HFFc6 (cell line): ENCODE results near the gene TNS4. TPM values are rescaled to one million over a fixed set of nuclear protein-coding genes. Genes with fewer than 3 reads are reported as not detected.
A peak's percentile ranks its signal among the peaks of the same experiment; 100 is the strongest.
"Not testable (repeated sequence)": the region's sequence is repeated elsewhere in the genome, so short reads cannot be mapped to it uniquely, and the experiment has no call there.

Experiments used
- DNase-seq: peaks from one replicate; pipeline ENCODE4 v3.0.0-alpha.2; 2018
- H3K27ac Mint-ChIP-seq: 2 replicates; pipeline ENCODE4 v1.8.0; 2020; ENCODE audit warnings: mild to moderate bottlenecking, mixed read lengths
- H3K27me3 Mint-ChIP-seq: 2 replicates; pipeline ENCODE4 v1.8.0; 2021; ENCODE audit warnings: mild to moderate bottlenecking, moderate library complexity, mixed read lengths; ENCODE audit not compliant: insufficient read depth
- H3K36me3 Mint-ChIP-seq: 2 replicates; pipeline ENCODE4 v1.8.0; 2021; ENCODE audit warnings: low read depth, mixed read lengths
- H3K4me1 Mint-ChIP-seq: 2 replicates; pipeline ENCODE4 v1.8.0; 2020; ENCODE audit warnings: low read depth, mixed read lengths
- H3K4me3 Mint-ChIP-seq: 2 replicates; pipeline ENCODE4 v1.8.0; 2020; ENCODE audit warnings: mild to moderate bottlenecking, moderate library complexity, mixed read lengths
- H3K9me3 Mint-ChIP-seq: 2 replicates; pipeline ENCODE4 v1.8.0; 2020; ENCODE audit warnings: mild to moderate bottlenecking, mixed read lengths
- total RNA-seq, 6 experiments: library from RNA; stranded (reverse); fragmentation: NEBNext Ultra II Directional; extraction: Animal tissue kit (Norgen Biotek cat#: 25700); gene quantifications; 2 replicates in 1 of 6; 3 replicates in 5 of 6; pipeline ENCODE4 v1.2.3, GENCODE V29; 2021
- TF ChIP-seq, protein P1 (sequence below): fragments of 200-600 bp; sonication (generic); IDR thresholded peaks from 2 replicates; pipeline ENCODE4 v1.5.0; 2021; ENCODE audit warnings: antibody characterized with exemption, mild to moderate bottlenecking

The TNS4 gene
- total RNA-seq, 6 experiments from 2014 or later = 0.17 TPM; not detected in 5

DNA sequence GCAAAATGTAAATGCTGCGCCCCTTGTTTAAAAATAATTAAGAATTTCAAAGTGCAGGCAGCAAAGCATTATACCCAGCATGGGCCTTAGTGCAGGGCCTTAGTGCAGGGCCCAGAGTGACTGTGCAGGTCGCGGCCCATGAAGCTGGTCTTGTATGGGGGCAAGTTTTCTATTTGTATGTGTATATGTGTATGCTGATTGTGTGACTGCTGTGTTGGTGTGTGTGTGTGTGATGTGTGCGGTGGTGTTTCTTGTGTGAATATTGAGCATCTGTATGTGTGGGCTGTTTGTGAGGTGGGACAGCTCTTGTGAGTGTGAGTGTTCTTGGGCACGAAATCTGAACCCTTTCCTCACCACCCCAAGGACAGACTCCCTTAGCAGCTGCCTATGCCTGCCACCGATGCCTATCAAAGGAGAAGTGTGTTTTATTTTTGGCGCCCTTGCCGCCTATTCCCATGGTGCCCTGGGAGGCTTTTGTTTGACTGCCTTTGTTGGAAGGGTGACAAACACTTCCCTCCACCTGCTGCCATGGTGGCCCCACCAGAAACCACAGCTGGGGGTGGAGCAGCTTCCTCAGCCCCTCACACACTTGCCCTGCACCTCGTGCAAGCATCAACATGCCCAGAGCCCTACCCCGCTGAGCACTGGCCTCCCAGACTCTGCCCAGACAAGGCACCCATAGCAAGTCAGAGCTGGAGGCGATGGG, 45.8 kb upstream of the TNS4 start:
- H3K4me1 Mint-ChIP-seq = peaks cover 61% of the 10 kb centered on the region
- no peak for DNase-seq
- TF ChIP-seq, protein P1, sequence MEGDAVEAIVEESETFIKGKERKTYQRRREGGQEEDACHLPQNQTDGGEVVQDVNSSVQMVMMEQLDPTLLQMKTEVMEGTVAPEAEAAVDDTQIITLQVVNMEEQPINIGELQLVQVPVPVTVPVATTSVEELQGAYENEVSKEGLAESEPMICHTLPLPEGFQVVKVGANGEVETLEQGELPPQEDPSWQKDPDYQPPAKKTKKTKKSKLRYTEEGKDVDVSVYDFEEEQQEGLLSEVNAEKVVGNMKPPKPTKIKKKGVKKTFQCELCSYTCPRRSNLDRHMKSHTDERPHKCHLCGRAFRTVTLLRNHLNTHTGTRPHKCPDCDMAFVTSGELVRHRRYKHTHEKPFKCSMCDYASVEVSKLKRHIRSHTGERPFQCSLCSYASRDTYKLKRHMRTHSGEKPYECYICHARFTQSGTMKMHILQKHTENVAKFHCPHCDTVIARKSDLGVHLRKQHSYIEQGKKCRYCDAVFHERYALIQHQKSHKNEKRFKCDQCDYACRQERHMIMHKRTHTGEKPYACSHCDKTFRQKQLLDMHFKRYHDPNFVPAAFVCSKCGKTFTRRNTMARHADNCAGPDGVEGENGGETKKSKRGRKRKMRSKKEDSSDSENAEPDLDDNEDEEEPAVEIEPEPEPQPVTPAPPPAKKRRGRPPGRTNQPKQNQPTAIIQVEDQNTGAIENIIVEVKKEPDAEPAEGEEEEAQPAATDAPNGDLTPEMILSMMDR = no peak
- peak overlapping the region; percentile 40; the same call in 1 of the 2 replicates for H3K27ac Mint-ChIP-seq
- H3K36me3 Mint-ChIP-seq = no peaks in the 10 kb centered on the region
- peaks cover 4% of the 10 kb centered on the region for H3K27me3 Mint-ChIP-seq
- H3K4me3 Mint-ChIP-seq = no peak overlapping the region
- H3K9me3 Mint-ChIP-seq = no peaks in the 10 kb centered on the region

DNA sequence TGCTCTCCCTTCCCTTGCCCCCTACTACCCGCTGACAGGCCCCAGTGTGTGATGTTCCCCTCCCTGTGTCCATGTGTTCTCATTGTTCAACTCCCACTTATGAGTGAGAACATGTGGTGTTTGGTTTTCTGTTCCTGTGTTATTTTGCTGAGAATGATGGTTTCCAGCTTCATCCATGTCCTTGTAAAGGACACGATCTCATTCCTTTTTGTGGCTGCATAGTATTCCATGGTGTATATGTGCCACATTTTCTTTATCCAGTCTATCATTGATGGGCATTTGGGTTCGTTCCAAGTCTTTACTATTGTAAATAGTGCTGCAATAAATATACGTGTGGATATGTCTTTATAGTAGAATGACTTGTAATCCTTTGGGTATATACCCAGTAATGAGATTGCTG, 45.1 kb upstream of the TNS4 start:
- H3K4me3 Mint-ChIP-seq, DNase-seq, H3K27ac Mint-ChIP-seq, H3K27me3 Mint-ChIP-seq, H3K36me3 Mint-ChIP-seq, H3K9me3 Mint-ChIP-seq: not testable (repeated sequence)
- peaks cover 57% of the 10 kb centered on the region for H3K4me1 Mint-ChIP-seq

DNA sequence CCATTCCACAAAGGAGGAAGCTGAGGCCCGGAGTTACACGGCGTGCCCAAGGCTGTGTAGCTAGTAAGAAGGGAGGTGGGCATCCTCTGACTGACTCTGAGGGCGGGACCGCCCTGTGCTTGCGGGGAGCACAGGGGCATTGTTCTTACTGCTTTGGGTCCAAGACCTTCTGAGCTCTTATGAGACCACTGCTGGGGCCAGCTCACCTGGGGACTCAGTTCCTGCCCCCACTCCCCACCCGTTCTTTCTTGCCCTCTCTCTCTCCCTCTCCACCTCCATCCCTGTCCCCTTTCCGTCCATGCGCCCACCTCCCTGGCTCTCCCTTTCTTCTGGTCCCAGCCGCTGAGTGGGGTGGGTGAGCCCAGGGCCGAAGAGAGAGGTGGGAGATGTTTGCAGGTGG, 44.2 kb upstream of the TNS4 start:
- TF ChIP-seq, protein P1 = no peak
- no peak for DNase-seq
- no peaks in the 10 kb centered on the region for H3K36me3 Mint-ChIP-seq
- no peaks in the 10 kb centered on the region; the same call in none of the 2 replicates for H3K27me3 Mint-ChIP-seq
- no peaks in the 10 kb centered on the region for H3K9me3 Mint-ChIP-seq
- H3K4me1 Mint-ChIP-seq = peaks cover 49% of the 10 kb centered on the region
- peak overlapping the region; percentile 18; the same call in 1 of the 2 replicates for H3K27ac Mint-ChIP-seq
- H3K4me3 Mint-ChIP-seq = no peak overlapping the region

DNA sequence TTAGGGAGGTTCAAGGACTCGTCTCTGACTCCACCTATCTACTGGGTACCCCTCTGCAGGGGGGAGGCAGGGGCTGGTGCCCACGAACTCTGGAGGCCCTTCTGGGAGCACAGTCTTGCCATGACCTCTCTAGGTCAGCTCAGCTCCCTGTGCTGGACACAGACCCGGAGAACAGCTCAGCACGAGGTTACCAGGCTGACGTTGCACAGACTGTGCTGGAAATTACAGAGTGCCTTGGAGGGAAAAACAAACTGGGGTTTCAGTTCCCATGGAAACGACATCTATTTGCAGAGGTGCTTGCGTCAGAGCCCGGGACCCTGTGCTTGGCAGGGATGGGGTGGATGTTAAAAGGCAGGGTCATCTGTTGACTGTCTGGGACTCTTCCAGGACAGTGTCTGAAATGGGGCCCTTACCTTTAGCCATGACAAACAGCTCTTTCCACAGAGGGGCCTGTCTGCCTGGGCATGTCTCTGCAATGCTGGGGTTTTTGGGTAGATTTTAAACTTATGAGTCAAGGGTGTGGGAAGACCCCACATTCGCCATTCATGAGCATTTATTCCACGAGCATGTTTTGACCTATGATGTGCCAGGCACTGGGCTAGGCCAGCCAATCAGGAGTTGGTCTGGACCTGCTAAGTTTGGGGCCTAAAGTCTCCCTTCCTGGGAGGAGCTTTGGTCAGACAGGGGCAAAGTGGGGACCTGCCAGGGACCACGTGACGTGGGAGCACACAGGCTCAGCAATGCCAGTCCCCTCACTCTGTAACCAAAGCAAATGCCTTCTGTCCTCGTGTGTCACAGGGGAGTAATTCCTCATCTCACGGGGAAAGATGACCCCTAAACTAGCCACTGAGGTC, 41.4 kb upstream of the TNS4 start:
- Mint-ChIP-seq H3K27me3 (no peaks in the 10 kb centered on the region; the same call in 1 of the 2 replicates), H3K9me3 (no peaks in the 10 kb centered on the region), H3K27ac (peak overlapping the region; percentile 99), H3K36me3 (no peaks in the 10 kb centered on the region), H3K4me1 (peaks cover 36% of the 10 kb centered on the region), H3K4me3 (peak overlapping the region; percentile 36)
- TF ChIP-seq, protein P1 = no peak
- peak; percentile 93 for DNase-seq

DNA sequence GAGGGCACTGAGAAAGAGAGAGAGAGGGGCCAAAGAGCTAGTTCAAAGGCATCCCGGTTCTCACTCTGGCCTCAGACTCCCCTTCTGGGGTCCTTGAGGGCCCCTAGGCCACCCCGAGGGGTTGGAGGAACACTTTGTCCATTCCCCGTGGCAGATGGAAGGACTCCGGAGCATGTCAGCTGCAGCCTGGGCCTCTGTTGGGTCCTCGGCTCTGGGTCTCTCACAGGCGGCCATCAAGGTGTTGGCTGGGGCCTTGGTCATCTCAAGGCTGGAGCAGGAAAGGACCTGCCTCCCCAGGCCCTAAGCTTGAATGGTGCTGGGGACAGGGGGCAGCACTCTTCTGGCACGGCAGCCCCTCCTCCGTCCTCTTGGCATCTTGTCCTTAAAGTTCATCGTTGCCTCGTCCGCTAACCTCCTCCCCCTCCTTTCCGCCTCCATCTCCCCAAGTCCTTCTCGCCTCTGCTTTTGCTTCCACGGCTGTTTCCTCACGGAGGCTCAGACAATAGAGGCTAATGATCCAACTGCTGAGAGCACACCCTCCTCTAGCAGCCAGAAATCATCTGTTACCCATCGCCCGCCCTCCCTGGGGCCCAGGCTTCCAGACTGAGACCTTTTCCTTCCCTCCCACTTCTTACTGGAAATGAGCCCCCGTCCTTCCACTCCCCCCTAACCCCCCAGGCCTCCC, 40.6 kb upstream of the TNS4 start:
- Mint-ChIP-seq H3K4me3 (peak overlapping the region; percentile 36), H3K27me3 (no peaks in the 10 kb centered on the region; the same call in 1 of the 2 replicates), H3K9me3 (no peaks in the 10 kb centered on the region), H3K36me3 (no peaks in the 10 kb centered on the region), H3K27ac (peak overlapping the region; percentile 99), H3K4me1 (peaks cover 37% of the 10 kb centered on the region)
- TF ChIP-seq, protein P1 = 0 out of 2 replicates have a peak, but pooled peaks have one; percentile 6
- DNase-seq = no peak
